ENCODE data around the gene DOCK11.
"Not testable (repeated sequence)": the region's sequence is repeated elsewhere in the genome, so short reads cannot be mapped to it uniquely, and the experiment has no call there.

Gene DOCK11

DNA sequence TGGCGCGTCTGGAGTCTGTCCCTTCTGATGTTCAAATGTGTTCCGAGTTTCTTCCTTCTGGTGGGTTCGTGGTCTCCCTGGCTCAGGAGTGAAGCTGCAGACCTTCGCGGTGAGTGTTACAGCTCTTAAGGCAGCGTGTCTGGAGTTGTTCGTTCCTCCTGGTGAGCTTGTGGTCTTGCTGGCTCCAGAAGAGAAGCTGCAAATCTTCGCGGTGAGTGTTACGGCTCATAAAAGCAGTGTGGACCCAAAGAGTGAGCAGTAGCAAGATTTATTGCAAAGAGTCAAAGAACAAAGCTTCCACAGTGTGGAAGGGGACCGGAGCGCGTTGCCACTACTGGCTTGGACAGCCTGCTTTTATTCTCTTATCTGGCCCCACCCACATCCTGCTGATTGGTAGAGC lies 220.3 kb downstream of the DOCK11 start:
- DNase-seq = not testable (repeated sequence)

- not testable (repeated sequence) for DNase-seq
Observed at GRCh38 chrX:118716833-118717232, 221.2 kb downstream of the DOCK11 start.

GRCh38 chrX:118717678-118718391 lies 222.2 kb downstream of the DOCK11 start:
- DNase-seq = peak; percentile 81

GRCh38 chrX:118718737-118719136 lies 223.1 kb downstream of the DOCK11 start:
- DNase-seq = peak; percentile 78

DNA sequence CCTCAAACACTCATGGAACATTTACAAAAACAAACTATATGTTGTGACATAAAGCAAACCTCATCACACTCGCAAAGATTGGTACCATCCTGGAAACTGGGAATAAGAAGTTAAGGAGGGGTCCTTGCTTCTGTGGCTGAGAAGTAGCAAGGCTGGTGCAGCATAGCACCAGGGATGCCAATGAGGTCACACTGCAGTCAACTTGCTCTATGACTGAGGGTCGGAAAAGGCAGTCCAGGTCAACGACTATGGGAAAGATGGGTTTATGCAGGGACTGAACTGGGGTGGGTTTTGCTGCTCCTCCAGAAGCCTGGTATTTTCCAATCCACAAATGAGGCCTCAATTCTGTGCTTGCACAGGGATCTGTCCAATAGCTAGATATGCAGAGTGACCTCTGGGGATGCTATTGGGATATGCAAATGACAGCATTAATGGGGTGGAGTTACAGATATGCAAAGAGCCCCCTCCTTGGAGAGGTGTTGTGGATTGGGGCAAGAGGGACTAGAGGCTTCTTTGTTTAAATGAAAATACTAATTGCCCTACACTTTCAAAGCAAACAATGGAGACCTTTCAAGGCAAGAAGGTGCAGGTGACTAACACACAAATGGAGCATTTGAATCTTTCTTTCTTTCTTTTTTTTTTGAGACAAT lies 224.6 kb downstream of the DOCK11 start:
- DNase-seq = no peak

- no peak for DNase-seq
Observed at GRCh38 chrX:118723376-118723775, 227.8 kb downstream of the DOCK11 start.

GRCh38 chrX:118724365-118724764 lies 228.8 kb downstream of the DOCK11 start:
- peak; percentile 43 for DNase-seq

DNA sequence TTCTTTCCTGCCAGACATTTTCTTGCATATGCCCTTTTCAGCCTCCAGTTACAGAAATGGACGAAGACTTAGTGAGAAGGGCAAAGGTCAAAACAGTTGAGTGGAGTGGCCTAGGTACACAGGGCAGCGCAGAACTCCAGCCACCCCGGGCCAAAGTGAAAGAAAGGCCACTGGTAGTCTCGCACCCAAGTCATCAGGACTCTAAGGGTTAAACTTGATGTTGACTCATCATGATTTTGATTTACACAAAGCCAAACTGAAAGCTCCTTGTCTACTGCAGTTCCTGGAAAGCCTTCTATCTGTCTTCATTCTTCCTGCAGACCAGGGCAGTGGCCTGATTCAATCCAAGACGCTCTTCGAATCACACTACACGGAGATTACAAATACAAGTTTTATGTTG lies 229.2 kb downstream of the DOCK11 start:
- DNase-seq = peak; percentile 66

- peak; percentile 42 for DNase-seq
Observed at GRCh38 chrX:118726396-118726795, 230.8 kb downstream of the DOCK11 start.

- peak; percentile 75 for DNase-seq
Observed at GRCh38 chrX:118726887-118727685, 231.5 kb downstream of the DOCK11 start, which contains the start of gene IL13RA1. TSS of gene IL13RA1 (plus strand) at chrX:118727606. CDS start at chrX:118727639, 33 bp downstream.

DNA sequence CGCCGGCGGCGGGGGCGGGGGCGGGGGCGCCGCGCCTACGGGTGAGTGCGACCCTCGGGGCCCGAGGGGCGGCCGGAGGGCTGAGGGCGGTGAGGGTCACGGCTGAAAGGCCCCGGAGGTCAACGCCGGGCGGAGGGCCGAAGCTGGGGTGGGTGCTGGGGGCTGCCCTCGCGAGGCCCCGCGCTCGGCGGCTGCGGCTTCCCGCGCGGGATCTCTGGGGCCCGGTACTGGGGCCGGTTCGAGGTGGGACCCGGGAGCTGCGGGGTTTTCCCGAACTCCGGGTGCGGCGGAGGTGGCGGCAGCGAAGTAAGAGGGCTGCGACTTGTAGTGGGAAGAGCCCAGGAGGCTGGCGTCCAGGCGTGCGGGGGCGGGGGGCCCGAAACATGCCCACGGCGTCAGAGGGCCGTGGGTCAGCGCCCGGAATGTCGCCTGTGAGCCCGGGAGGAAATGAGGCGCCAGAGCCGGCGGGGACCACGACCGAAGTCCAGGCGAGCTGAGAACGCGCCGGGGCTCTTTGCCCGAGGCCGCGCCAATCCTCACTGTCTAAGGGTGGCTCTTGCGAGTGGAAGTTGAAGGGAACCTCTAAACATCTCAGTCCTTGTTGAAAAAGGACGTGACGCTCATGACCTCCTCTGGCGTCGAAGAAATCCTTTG lies 232.2 kb downstream of the DOCK11 start:
- DNase-seq = no peak

DNA sequence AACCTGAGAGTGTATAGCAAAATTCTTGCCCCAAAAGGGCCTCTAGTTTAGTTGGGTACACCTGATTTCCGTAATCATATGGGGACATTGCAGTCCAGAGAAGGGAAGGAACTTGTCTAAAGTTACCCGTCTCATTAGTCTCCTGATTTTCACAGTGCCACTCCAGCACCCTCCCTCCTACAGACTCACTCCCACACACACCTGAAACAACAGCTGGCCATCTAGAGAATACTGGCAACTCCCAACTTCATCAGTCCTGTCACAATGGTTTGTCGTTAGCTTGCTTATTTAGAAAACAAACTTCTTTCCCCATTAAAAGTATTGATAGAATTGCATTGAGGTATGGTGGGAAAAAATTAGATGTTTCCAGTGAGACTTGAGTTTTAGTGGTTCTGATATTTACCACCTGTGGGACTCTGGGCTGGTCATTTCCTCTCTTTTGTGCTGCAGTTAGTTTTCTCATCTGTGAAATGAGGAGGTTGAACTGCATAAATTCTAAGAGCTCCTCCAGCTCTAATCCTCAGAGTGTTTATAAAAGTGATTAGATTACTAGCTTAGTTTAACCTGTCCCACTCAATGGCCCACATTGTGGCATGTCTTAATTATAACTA lies 233.5 kb downstream of the DOCK11 start:
- no peak for DNase-seq

DNA sequence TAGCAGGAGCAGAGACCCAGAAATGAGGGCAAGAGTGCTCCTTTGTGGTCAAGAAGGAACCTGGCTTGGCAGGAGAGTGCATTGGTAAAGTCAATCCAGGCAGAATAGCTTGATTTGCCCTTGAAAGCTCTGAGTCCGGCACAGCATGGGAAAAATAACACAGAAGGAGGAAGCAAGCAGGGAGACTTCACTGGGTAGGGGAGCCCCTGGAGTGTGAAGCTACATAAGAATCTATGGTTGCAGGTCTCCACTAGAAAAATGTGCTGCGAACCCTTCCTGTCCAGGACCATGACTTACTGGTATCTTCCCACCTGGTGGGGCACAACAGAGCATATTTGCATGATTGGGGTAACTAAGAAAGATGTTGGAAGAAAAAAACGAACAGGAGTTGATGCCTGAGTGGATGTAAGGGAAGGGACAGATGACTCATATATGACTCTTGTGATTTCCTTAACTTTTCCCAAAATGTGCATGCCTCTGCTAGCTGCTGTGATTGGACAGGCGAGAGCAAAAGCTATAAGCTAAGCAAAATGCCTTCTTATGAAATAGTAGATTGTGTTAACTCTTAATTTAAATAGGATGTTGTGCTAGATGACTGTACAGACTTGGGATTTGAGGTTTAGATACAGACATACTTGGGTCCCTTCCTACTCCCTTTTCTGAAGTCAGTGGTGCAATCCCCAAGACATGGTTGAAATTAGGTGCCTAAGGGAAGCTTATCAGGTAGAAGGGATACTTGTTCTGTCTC lies 235.1 kb downstream of the DOCK11 start:
- DNase-seq = peak; percentile 68

DNA sequence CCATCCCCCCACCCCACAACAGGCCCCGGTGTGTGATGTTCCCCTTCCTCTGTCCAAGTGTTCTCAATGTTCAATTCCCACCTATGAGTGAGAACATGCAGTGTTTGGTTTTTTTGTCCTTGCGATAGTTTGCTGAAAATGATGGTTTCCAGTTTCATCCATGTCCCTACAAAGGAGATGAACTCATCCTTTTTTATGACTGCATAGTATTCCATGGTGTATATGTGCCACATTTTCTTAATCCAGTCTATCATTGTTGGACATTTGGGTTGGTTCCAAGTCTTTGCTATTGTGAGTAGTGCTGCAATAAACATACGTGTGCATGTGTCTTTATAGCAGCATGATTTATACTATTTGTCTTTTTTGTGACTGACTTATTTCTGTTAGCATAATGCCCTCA lies 236.9 kb downstream of the DOCK11 start:
- DNase-seq = not testable (repeated sequence)

- no peak for DNase-seq
Observed at GRCh38 chrX:118734909-118735308, 239.3 kb downstream of the DOCK11 start.
